ENCODE data around the gene NR2F1-AS1.

The NR2F1-AS1 gene

GRCh38 chr5:93589152-93589828 is 8.3 kb upstream of the NR2F1-AS1 start:
- no peak for DNase-seq (ENCODE audit: low read depth)

DNA sequence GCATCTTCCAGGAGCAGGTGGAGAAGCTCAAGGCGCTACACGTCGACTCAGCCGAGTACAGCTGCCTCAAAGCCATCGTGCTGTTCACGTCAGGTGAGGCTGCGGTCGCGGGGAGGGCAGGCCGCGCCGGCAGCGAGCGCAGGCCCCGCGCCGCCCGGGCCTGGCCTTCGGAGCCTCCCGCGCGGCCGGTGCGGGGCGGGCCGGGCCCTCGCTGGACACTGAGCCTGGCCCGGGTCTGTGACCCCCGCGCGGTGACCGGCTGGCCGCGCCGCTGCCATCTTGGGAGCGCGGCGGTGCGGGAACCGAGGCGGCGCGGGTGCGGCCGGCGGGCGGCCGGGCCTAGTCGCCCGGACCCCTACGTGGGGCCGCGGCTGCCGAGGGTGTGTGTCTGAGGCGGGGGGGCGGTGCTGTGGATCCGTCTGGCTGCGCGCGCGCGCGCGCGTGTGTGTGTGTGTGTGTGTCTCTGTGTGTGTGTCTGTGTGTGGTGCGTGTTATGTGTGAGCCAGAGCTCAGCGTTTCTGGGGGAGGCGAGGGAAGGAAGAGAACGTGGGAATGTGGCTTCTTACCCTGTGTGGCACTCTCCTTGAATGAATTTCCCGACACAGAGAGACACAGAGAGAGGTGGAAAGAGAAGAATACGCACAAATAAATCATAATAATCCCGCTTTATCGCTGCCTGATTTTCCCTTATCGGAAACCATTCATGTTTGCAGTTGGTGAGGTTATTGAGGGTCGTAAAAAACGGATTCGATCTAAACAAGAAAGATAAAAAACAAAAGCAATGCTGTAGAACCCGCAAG is 7.5 kb upstream of the NR2F1-AS1 start:
- DNase-seq (ENCODE audit: low read depth), result no peak

GRCh38 chr5:93587597-93588351 is 6.8 kb upstream of the NR2F1-AS1 start:
- no peak for DNase-seq (ENCODE audit: low read depth)

GRCh38 chr5:93586736-93587596 is 5.9 kb upstream of the NR2F1-AS1 start:
- no peak for DNase-seq (ENCODE audit: low read depth)

DNA sequence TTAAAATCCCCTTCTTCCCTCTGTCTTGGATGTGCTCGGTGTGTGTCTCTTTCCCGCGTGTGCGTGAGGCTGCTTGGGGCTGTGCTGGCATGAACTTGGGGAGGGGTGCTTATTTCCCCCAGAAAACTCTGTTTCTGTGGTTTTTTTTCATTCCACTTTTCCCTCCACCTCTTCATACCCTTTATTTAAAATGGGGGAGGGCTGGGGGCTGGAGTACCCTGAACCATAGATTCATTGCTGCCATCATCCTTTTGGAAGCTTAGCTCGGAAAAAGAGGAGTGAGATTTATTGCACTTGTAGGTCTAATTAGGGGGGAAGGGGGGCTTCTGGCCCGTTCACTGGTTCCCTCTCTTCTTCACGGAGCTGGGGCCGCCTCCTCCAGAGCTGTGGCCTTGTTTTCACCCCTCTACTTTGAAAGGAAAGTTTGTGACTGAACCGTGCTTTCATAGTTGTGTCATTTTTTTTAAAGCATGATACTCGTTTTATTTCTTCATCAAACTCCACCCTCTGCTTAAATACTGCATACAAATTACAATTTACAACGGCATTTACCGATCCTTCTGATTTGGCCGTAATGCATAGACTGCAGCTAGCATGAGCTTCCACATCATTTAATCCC is 4.9 kb upstream of the NR2F1-AS1 start:
- DNase-seq (ENCODE audit: low read depth), result no peak

DNA sequence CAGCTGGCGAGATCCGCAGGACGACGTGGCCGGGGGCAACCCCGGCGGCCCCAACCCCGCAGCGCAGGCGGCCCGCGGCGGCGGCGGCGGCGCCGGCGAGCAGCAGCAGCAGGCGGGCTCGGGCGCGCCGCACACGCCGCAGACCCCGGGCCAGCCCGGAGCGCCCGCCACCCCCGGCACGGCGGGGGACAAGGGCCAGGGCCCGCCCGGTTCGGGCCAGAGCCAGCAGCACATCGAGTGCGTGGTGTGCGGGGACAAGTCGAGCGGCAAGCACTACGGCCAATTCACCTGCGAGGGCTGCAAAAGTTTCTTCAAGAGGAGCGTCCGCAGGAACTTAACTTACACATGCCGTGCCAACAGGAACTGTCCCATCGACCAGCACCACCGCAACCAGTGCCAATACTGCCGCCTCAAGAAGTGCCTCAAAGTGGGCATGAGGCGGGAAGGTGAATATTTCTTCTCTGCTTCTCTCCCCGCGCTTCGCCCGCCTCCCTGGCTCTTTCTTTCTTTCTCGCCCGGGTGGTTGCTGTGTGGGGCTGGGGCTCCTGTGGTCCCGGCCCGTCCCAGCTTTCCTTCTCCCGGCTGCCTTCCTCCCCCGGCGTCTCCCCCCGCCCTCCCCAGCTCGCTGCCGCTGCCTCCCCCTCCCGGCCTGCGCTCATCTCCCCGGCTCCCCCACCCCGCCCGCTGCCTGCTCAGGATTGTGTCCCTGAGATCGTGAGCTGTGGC is 4.2 kb upstream of the NR2F1-AS1 start:
- no peak for DNase-seq (ENCODE audit: low read depth)

GRCh38 chr5:93584596-93585040 is 3.6 kb upstream of the NR2F1-AS1 start:
- no peak for DNase-seq (ENCODE audit: low read depth)

DNA sequence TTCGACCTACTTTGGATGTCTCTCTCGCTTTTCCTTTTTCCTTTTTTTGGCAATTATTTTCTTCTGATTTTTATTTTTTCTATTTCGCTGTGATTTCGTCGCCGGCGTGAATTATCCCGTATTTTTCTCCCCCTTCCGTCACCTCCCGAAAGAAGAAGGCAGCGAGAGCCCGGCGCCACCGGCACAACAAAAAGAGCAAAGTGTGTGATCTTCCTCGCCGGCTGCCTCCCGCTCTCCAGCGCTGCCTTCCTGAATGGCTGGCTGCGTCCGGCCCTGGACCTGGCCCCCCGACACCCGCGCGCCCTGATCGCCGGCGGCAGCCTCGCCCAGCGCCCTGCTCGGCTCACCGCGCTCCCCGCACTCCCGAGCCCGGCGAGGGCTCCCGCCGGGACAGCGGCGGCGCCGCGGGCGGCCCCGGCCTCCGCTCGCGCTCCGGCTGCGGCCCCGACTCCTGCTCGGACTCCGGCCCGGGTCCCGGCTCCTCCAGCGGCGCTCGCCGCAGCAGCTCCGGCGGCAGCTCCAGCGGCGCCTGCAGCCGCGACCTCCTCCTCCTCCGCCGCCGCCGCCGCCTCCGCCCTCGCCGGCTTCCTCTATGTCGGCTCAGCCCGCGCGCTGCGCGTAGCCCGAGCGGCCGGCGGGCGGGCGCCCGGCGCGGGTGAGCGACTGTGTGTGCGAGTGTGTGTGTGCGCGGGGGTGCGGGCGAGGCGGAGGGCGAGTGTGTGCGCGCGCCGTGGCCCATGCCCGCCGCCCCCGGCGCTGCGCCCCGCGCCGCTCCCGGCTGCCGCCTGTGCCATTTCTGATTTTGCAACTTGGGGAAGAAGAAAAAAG is 3.0 kb upstream of the NR2F1-AS1 start:
- no peak for DNase-seq (ENCODE audit: low read depth)

- DNase-seq (ENCODE audit: low read depth), result no peak
These were observed 2.4 kb upstream of the NR2F1-AS1 start for GRCh38 chr5:93583439-93583767.

GRCh38 chr5:93582677-93583438 is 1.8 kb upstream of the NR2F1-AS1 start, which contains the start of gene NR2F1:
Gene NR2F1, plus strand, starts transcription at chr5:93583222. Its CDS starts 1,802 bp downstream, at chr5:93585024.
- DNase-seq (ENCODE audit: low read depth), result peak; percentile 100

DNA sequence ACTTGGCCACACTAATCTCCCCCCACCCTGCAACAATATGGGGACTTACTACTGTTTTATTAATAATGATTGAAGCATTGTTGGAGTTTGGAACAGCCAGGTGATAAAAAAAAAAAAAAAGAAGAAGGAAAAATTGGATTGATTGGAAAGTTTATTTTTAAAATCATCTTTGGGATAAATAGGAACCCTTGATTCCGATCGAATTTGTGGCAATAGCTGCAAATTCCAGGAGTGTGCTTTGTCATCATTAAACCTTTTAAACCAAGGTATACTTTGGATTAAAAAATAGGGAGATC is 1.1 kb upstream of the NR2F1-AS1 start:
- no peak for DNase-seq (ENCODE audit: low read depth)

DNA sequence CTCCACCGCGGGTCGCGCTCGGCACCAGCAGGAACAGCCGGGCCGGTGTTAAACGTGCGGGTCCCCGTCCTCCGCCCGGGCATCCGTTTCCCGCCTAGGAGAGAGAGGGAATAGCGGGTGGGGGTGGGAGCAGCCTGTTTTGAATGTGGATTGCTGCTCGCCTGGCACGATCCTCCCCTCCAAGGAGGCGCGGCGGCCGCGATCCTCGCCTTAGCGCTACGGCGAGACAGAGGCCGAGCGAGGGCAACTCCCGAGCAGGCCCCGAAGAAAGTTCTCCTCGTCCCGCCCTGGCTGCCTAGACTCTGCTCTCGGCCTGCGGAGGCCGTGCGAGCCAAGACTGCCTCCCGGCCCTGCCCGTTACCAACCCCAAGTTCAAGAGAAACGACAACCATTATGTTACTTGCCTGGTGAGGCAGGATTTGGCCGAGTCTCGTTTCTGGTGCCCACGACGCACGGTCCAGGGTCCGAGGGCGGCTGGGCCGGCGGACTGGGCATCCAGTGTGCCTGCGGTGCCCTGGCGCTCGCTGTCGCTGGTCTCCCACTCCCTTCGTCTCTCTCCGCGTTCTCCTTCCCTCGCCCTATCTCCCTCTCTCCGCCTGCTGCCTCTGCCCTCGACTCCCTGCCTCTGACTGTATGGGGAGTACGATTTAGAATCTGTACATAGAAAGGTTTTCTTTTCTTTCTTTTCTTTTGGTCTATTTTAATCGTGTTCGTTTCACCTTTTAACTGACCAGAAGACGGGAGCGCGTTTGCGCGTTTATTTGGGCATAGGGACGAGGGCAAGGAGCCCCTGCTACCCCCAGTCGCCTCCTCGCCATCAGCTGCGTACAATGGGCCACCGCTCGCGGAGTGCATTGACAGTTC is 724 bp downstream of the NR2F1-AS1 start:
- no peak for DNase-seq (ENCODE audit: low read depth)

DNA sequence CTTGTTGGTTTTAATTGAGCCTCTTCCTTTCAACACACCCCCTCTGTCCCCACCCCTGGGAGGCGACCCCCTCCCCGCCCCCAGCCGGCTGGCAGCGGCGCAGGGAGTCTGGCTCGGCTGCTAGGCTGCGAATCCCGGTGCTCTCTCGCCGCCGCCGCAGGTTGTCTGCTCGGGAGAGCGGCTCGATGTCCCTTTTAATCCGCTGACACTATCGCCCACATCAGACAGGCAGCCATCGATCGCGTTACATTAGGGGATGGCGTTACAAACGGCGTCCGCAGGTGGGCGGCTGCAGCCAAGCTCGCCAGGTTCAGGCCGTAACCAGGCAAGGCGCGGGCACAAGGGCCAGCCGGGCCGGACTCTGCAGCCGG is 1.3 kb downstream of the NR2F1-AS1 start:
- DNase-seq (ENCODE audit: low read depth), result no peak

DNA sequence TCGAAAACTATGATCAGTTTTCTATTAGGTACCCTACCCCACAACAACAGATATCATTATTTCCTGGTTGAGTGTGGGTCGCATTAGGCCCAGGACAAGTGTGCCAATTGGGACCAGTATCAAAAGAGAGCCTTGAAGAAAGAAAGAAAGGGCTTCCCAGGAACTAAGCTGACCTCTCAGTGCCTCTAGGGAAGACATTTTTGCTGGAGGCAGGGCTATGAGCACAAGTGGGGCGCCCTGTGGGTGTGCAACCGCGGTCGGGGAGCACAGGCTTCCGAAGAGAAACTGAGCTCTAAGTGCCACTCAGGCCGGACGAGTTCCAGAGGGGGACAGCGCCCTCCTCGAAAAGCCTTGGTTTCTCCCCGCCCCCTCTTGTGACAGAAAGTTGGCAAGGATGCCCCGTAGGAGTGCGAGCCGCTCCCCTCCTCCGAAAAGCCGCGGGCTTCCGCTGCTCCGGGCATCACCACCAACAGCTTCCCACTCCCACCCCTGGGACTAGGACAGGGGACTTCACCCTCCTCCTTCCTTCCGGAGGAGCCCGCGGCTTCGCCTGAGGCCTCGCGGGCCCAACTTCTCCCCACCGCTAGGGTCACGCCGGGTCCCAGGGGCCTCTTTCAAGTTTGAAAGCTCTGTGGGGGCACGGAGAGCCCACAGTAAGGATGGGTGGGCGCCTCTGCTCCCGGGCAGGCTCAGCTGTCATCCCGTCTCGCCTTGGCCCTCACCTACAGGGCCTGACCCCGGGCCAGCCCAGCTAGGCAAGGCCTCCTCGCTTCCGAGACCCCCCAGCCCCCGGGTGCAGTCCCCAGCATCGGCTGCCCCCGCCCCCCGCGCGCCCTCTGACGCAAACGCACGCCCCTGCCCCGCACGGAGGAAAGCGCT is 2.0 kb downstream of the NR2F1-AS1 start:
- DNase-seq (ENCODE audit: low read depth), result peak; percentile 51

DNA sequence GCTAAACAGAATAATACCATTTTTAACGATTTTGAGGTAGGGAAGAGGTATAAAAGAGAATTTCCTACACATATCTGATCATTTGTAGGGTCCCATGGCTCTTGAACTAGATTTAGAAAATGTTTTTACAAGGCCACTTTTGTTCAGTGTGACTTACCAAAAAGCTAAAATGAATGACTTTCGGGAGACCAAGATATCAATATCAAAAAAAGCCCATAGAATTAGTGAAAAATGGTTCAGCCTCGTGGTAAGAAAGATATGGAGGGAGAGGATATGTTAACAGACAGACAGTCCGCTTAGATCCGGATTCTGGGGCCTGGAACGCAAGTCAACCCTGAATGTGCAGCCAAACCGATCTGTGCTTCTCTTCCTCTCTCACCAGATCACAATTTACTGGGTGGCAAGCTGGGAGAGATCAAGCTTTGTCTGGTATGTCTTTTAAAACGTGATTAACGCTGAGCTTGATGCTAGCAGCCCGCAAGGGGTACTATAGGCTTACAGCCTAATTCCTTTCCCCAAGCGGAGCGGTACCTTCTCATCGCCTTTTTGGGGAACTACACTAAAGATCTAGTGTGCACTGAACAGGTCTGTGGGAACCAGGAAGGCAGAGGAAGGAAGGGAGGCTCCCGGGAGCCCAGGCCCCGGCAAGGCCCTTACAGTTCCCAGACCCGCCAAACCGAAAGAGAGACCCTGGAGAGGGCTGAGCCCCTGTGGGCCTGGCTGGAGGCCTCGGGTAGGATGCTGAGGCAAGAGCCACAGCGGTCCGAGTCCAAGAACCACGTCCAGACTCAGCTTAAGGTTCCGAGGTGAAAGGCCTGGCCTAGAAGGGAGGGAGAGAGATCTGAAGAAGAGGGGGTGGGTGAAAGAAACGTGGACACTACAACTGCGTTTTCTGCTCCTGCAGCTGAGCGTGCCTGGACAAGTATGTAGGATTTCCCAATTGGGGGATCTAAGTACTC is 2.9 kb downstream of the NR2F1-AS1 start:
- DNase-seq (ENCODE audit: low read depth), result no peak
